ENCODE data around the gene NUDT14.

GRCh38 chr14:105153331-105153731, 27.8 kb downstream of the NUDT14 start:
- no peak for TF ChIP-seq POLR2AphosphoS5 (IDR thresholded peaks at IDR 0.05)
- TF ChIP-seq EP300 (conservative IDR thresholded peaks at IDR 0.05; ENCODE audit: poor library complexity, severe bottlenecking): no peak
- TF ChIP-seq EZH2 (IDR thresholded peaks at IDR 0.05; ENCODE audit: borderline replicate concordance, insufficient read depth, low read length, poor library complexity, severe bottlenecking): no peak
- no peak for TF ChIP-seq CTCF (IDR thresholded peaks at IDR 0.05; ENCODE audit: poor library complexity, severe bottlenecking)
- TF ChIP-seq RAD21 (conservative IDR thresholded peaks at IDR 0.05): no peak
- TF ChIP-seq TAF1 (IDR thresholded peaks at IDR 0.05; ENCODE audit: low read depth): no peak
- TF ChIP-seq SMC3 (conservative IDR thresholded peaks at IDR 0.05; ENCODE audit: poor library complexity): no peak
- TF ChIP-seq MXI1 (conservative IDR thresholded peaks at IDR 0.05; ENCODE audit: poor library complexity, severe bottlenecking): no peak
- TF ChIP-seq, protein P1, sequence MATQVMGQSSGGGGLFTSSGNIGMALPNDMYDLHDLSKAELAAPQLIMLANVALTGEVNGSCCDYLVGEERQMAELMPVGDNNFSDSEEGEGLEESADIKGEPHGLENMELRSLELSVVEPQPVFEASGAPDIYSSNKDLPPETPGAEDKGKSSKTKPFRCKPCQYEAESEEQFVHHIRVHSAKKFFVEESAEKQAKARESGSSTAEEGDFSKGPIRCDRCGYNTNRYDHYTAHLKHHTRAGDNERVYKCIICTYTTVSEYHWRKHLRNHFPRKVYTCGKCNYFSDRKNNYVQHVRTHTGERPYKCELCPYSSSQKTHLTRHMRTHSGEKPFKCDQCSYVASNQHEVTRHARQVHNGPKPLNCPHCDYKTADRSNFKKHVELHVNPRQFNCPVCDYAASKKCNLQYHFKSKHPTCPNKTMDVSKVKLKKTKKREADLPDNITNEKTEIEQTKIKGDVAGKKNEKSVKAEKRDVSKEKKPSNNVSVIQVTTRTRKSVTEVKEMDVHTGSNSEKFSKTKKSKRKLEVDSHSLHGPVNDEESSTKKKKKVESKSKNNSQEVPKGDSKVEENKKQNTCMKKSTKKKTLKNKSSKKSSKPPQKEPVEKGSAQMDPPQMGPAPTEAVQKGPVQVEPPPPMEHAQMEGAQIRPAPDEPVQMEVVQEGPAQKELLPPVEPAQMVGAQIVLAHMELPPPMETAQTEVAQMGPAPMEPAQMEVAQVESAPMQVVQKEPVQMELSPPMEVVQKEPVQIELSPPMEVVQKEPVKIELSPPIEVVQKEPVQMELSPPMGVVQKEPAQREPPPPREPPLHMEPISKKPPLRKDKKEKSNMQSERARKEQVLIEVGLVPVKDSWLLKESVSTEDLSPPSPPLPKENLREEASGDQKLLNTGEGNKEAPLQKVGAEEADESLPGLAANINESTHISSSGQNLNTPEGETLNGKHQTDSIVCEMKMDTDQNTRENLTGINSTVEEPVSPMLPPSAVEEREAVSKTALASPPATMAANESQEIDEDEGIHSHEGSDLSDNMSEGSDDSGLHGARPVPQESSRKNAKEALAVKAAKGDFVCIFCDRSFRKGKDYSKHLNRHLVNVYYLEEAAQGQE (IDR thresholded peaks at IDR 0.05; ENCODE audit: borderline replicate concordance): no peak

Data from neural cell (in vitro differentiated cells).